Measurements from ENCODE around the gene CCDC88C. TPM values are rescaled to one million over a fixed set of nuclear protein-coding genes. Genes with fewer than 3 reads are reported as not detected.

CCDC88C gene
- total RNA-seq, 1 experiment from 2014 or later, result 19.7 TPM

DNA sequence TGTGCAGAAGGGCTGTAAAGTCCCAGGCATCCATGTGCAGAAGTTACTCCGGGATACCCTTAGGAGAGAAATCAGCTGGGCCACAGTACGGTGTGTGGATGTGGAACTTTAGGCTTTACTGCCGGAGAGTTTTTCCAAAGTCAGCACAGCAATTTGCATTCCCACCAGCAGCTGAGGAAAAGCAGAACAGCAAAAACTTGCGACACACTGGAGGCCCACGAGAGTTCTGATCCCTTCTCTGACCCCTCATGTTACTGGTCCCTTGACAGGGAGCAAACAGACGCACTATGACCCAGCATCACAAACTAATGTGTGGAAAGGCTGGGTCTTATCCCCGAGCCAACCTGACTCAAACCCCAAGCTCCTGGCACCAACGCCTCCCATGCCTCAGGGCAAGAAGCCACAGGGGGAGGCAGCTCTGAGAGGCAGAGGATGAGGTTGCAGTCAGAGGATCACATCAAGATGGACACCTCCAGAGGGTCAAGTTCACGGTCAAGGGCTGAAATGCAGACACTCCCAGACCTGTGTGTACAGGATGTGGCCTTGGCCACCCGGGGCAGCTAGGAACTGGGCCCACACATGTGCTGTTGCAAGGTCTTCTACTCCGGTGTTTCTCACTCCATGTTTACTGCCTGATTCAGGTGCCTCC is 38.6 kb downstream of the CCDC88C start:
- BruUV-seq (replicated peaks), result no TSS peak
- no peaks in the 10 kb centered on the region for H4K20me1 ChIP-seq (ENCODE audit: low read length)
- H3K4me2 ChIP-seq (ENCODE audit: low read length), result no peak overlapping the region

DNA sequence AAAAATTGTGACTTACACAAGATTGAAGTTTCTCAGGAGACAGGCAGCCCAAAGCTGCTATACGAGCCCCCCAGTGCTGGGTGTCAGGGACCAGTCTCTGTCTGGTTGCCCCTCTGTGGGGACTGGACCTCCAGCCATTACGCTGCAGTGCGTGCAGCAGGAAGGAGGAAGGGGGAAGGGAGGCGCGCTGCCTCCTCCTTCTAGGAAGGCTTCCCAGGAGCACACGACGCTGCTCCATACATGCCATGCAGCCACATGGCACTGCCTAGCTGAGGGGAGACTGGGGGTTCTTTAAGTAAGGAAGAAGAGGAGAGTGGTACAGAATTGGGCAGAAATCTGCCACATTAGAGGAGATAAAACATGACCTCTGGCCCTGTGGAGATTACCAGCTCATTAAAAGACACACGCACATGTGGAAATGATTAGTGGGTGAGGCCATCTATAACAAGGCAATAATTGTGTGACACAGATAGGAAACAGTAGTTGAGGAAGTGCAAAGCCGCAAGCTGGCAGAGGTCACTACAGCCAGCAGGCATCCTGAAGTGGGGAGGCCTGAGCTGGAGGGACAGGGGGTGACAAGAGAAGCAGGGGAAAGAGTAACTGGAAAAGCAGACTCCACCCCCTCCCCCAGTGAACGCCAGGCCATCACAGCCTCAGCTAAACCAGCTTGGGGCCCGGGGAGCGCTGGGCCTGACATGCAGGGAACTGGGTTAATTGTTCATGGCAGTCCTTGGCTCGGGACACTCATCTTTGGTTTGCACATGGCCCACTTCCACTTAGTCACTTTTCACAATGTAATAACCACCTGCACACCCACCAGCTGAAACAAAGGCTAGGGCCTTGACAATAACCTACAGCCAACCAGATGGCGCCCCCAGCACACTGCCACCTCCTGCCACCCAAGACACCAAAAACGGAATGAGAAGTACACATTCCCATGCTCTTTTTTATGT is 39.6 kb downstream of the CCDC88C start:
- no peaks in the 10 kb centered on the region for H3K9me3 ChIP-seq (ENCODE audit: low read length)
- no peaks in the 10 kb centered on the region for H3K9me2 ChIP-seq (replicated peaks; ENCODE audit: low read length)
- POLR2A ChIA-PET (ENCODE audit: unreplicated experiment), result no interaction called here
- ATAC-seq (peak; percentile 48), DNase-seq (peak; percentile 3)
- no peak overlapping the region for H3K9ac ChIP-seq (ENCODE audit: low read length)
- H3K79me2 ChIP-seq (ENCODE audit: low read length), result peaks cover 49% of the 10 kb centered on the region
- no peak overlapping the region for H3K4me2 ChIP-seq (ENCODE audit: low read length)
- no peaks in the 10 kb centered on the region for H3K36me3 ChIP-seq (ENCODE audit: low read depth, low read length)
- no TSS peak for BruUV-seq (replicated peaks)
- TF ChIP-seq EZH2phosphoT487 (IDR thresholded peaks at IDR 0.05; ENCODE audit: borderline replicate concordance, low read length), result no peak
- TF ChIP-seq, protein P1, sequence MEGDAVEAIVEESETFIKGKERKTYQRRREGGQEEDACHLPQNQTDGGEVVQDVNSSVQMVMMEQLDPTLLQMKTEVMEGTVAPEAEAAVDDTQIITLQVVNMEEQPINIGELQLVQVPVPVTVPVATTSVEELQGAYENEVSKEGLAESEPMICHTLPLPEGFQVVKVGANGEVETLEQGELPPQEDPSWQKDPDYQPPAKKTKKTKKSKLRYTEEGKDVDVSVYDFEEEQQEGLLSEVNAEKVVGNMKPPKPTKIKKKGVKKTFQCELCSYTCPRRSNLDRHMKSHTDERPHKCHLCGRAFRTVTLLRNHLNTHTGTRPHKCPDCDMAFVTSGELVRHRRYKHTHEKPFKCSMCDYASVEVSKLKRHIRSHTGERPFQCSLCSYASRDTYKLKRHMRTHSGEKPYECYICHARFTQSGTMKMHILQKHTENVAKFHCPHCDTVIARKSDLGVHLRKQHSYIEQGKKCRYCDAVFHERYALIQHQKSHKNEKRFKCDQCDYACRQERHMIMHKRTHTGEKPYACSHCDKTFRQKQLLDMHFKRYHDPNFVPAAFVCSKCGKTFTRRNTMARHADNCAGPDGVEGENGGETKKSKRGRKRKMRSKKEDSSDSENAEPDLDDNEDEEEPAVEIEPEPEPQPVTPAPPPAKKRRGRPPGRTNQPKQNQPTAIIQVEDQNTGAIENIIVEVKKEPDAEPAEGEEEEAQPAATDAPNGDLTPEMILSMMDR (conservative IDR thresholded peaks at IDR 0.05; ENCODE audit: low read depth, low read length), result no peak
- TF ChIP-seq EZH2 (IDR thresholded peaks at IDR 0.05; ENCODE audit: low read length, unreplicated experiment), result no peak
- no peak overlapping the region for H3K4me3 ChIP-seq (ENCODE audit: low read length)
- intact Hi-C loops (cut with micrococcal nuclease), result loop anchor here (1.0 kb wide), 1 partner anchor 38 kb away; no protein-coding TSS in a partner anchor
- H3F3A ChIP-seq (ENCODE audit: low read length, unreplicated experiment), result no peaks in the 10 kb centered on the region
- H3K4me1 ChIP-seq (ENCODE audit: insufficient read depth, low read length), result peaks cover 39% of the 10 kb centered on the region
- CTCF ChIA-PET, result interaction anchor here (0.6 to 1.2 kb wide), 2 partner anchors 38 to 40 kb away, joined by 3 read pairs; partner anchors contain the start of gene CCDC88C
- no peak overlapping the region for H2AFZ ChIP-seq (ENCODE audit: low read length)
- H3K27me3 ChIP-seq (ENCODE audit: low read length), result no peaks in the 10 kb centered on the region
- H3K27ac ChIP-seq (ENCODE audit: low read length), result no peak overlapping the region
- H4K20me1 ChIP-seq (ENCODE audit: low read length), result no peaks in the 10 kb centered on the region

More for the DNA sequence above, 38.6 kb downstream of the CCDC88C start:
- Histone ChIP-seq H3K4me1 (ENCODE audit: insufficient read depth, low read length) (peaks cover 40% of the 10 kb centered on the region), H3K27ac (ENCODE audit: low read length) (peak overlapping the region; percentile 33), H3K4me3 (ENCODE audit: low read length) (no peak overlapping the region), H3K9me2 (replicated peaks; ENCODE audit: low read length) (no peaks in the 10 kb centered on the region), H3K27me3 (ENCODE audit: low read length) (no peaks in the 10 kb centered on the region), H3K79me2 (ENCODE audit: low read length) (peaks cover 57% of the 10 kb centered on the region), H3K36me3 (ENCODE audit: low read depth, low read length) (no peaks in the 10 kb centered on the region), H2AFZ (ENCODE audit: low read length) (no peak overlapping the region), H3K9me3 (ENCODE audit: low read length) (no peaks in the 10 kb centered on the region), H3F3A (ENCODE audit: low read length, unreplicated experiment) (no peaks in the 10 kb centered on the region), H3K9ac (ENCODE audit: low read length) (no peak overlapping the region; the same call in 1 of the 2 replicates)
- CTCF ChIA-PET, result no interaction called here
- intact Hi-C loops (cut with micrococcal nuclease), result loop anchor here (1.0 kb wide), 1 partner anchor 37 kb away; no protein-coding TSS in a partner anchor
- TF ChIP-seq, protein P1 (conservative IDR thresholded peaks at IDR 0.05; ENCODE audit: low read depth, low read length), result no peak
- no peak for TF ChIP-seq EZH2 (IDR thresholded peaks at IDR 0.05; ENCODE audit: low read length, unreplicated experiment)
- TF ChIP-seq EZH2phosphoT487 (IDR thresholded peaks at IDR 0.05; ENCODE audit: borderline replicate concordance, low read length), result no peak
- ATAC-seq (no peak), DNase-seq (peak; percentile 18)
- POLR2A ChIA-PET (ENCODE audit: unreplicated experiment), result no interaction called here

Measured in PC-3 (cell line).